Fibroblast of lung (primary cell): ENCODE results near the gene HCN1.

Experiments
- EZH2 ChIP-seq: IDR thresholded peaks from 2 replicates; pipeline ENCODE4 v1.5.1; 2012; ENCODE audit warnings: low read length, control low read depth, mild to moderate bottlenecking; ENCODE audit errors: missing control alignments
- TF ChIP-seq, protein P1 (sequence below), 2 donors: IDR thresholded peaks in 1 of 2; conservative IDR thresholded peaks in 1 of 2; 1 replicate in 1 of 2; 2 replicates in 1 of 2; pipeline ENCODE4 v1.5.1; 2011 to 2012; ENCODE audit warnings: low read length in 2 of 2, control low read depth in 1 of 2, inconsistent platforms in 1 of 2, low read depth in 1 of 2, mild to moderate bottlenecking in 1 of 2

DNA sequence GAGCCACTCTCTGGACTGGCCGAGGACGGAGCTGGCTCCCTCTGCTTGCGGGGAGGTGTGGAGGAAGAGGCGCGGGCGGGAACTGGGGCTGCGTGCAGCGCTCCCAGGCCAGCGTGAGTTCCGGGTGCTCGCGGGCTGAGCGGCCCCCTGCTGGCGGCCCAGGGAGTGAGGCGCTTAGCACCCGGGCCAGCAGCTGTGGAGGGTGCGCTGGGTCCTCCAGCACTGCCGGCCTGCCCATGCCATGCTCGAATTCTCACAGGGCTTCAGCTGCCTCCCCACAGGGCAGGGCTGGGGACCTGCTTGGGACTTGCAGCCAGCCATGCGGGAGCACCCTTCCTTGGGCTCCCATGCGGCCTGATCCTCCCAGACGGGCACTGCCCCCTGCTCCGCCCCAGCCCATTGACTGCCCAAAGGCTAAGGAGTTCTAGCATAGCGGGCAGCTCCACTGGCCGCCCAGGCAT, 470.6 kb downstream of the HCN1 start:
- TF ChIP-seq, protein P1, sequence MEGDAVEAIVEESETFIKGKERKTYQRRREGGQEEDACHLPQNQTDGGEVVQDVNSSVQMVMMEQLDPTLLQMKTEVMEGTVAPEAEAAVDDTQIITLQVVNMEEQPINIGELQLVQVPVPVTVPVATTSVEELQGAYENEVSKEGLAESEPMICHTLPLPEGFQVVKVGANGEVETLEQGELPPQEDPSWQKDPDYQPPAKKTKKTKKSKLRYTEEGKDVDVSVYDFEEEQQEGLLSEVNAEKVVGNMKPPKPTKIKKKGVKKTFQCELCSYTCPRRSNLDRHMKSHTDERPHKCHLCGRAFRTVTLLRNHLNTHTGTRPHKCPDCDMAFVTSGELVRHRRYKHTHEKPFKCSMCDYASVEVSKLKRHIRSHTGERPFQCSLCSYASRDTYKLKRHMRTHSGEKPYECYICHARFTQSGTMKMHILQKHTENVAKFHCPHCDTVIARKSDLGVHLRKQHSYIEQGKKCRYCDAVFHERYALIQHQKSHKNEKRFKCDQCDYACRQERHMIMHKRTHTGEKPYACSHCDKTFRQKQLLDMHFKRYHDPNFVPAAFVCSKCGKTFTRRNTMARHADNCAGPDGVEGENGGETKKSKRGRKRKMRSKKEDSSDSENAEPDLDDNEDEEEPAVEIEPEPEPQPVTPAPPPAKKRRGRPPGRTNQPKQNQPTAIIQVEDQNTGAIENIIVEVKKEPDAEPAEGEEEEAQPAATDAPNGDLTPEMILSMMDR (conservative IDR thresholded peaks at IDR 0.05 in 1 of 2, IDR thresholded peaks at IDR 0.05 in 1 of 2; ENCODE audit: low read depth in 1 of 2, low read length in 2 of 2), result no peak
- no peak for TF ChIP-seq EZH2
